Stimulated activated CD4-positive, alpha-beta T cell treated with anti-CD3 and anti-CD28 coated beads, TNF-alpha, amount 100 ng/mL, for 24 hours (primary cell): ENCODE results near the gene HENMT1.
"Not testable (repeated sequence)": the region's sequence is repeated elsewhere in the genome, so short reads cannot be mapped to it uniquely, and the experiment has no call there.

ENCODE experiments used
- DNase-seq, 3 experiments: peaks; one replicate each; pipeline ENCODE4 v3.0.0-alpha.2; 2020; ENCODE audit warnings: low read depth in 3 of 3

HENMT1 gene

GRCh38 chr1:108661030-108661609 is at the start of gene HENMT1:
Gene HENMT1, minus strand, starts transcription at chr1:108661093. Its CDS starts 1,209 bp downstream, at chr1:108659884.
- peak; percentile 50 to 75 (median 53) for DNase-seq

- DNase-seq, result peak; percentile 8 to 51 (median 18)
These were observed 48.1 kb upstream of the HENMT1 start for GRCh38 chr1:108708691-108709660.

GRCh38 chr1:108706643-108707042 is 45.8 kb upstream of the HENMT1 start:
- no peak for DNase-seq

- no peak for DNase-seq
These were observed 43.6 kb upstream of the HENMT1 start for GRCh38 chr1:108704496-108704895.

GRCh38 chr1:108703939-108704338 is 43.0 kb upstream of the HENMT1 start:
- DNase-seq, result peak in 1 of 3 experiments; percentile 10

GRCh38 chr1:108702109-108702508 is 41.2 kb upstream of the HENMT1 start:
- not testable (repeated sequence) for DNase-seq

GRCh38 chr1:108701176-108701849 is 40.4 kb upstream of the HENMT1 start:
- no peak for DNase-seq

GRCh38 chr1:108699375-108700332 is 38.8 kb upstream of the HENMT1 start:
- no peak for DNase-seq

GRCh38 chr1:108695535-108695934 is 34.6 kb upstream of the HENMT1 start:
- no peak for DNase-seq

GRCh38 chr1:108692724-108693655 is 32.1 kb upstream of the HENMT1 start:
- DNase-seq, result peak; percentile 35 to 60 (median 37)

- peak; percentile 85 to 93 (median 85) for DNase-seq
These were observed 31.2 kb upstream of the HENMT1 start, which contains the start of gene PRPF38B for GRCh38 chr1:108691942-108692723. Gene PRPF38B, plus strand, starts transcription at chr1:108692310. Its CDS starts 282 bp downstream, at chr1:108692592.

GRCh38 chr1:108691128-108691941 is 30.4 kb upstream of the HENMT1 start:
- DNase-seq, result no peak

- no peak for DNase-seq
These were observed 25.9 kb upstream of the HENMT1 start for GRCh38 chr1:108686614-108687313.

- DNase-seq, result no peak
These were observed 24.6 kb upstream of the HENMT1 start for GRCh38 chr1:108685529-108685928.

GRCh38 chr1:108681701-108682100 is 20.8 kb upstream of the HENMT1 start:
- not testable (repeated sequence) for DNase-seq

GRCh38 chr1:108679586-108680213 is 18.8 kb upstream of the HENMT1 start:
- no peak for DNase-seq

GRCh38 chr1:108678706-108679105 is 17.8 kb upstream of the HENMT1 start:
- DNase-seq, result no peak
